OCI-LY3 (cell line): ENCODE results near the gene DNAL1.
A peak's percentile ranks its signal among the peaks of the same experiment; 100 is the strongest.
"Not testable (repeated sequence)": the region's sequence is repeated elsewhere in the genome, so short reads cannot be mapped to it uniquely, and the experiment has no call there.

ENCODE experiments used
- H2AFZ ChIP-seq: fragments of 200-600, 300-600 bp; shearing (Covaris generic); 2 replicates; pipeline ENCODE4 v1.6.0; 2014; ENCODE audit warnings: antibody characterized with exemption, low read depth, low read length
- H3K27ac ChIP-seq: fragments of 200-600, 300-600 bp; sonication (generic); 2 replicates; pipeline ENCODE4 v1.5.1; 2014; ENCODE audit warnings: mild to moderate bottlenecking, low read length, moderate library complexity, mixed read lengths
- H3K27me3 ChIP-seq: fragments of 200-600, 300-600 bp; sonication (generic); 2 replicates; pipeline ENCODE4 v1.6.1; 2014; ENCODE audit warnings: low read depth, low read length, mixed read lengths
- H3K36me3 ChIP-seq: fragments of 200-600, 300-600 bp; sonication (generic); replicated peaks from 2 replicates; pipeline ENCODE3; 2014; ENCODE audit warnings: low read depth, low read length, mixed read lengths
- H3K4me1 ChIP-seq: fragments of 300-600, 200-600 bp; sonication (generic); 2 replicates; pipeline ENCODE4 v1.6.1; 2014; ENCODE audit warnings: low read length, mixed read lengths
- H3K4me2 ChIP-seq: fragments of 200-600, 300-600 bp; sonication (generic); 2 replicates; pipeline ENCODE4 v1.6.1; 2014; ENCODE audit warnings: low read length, mixed read lengths
- H3K4me3 ChIP-seq: fragments of 300-600, 200-600 bp; sonication (generic); 2 replicates; pipeline ENCODE4 v1.5.1; 2014; ENCODE audit warnings: antibody characterized with exemption, mild to moderate bottlenecking, low read length, moderate library complexity
- H3K79me2 ChIP-seq: fragments of 300-600, 200-600 bp; shearing (Covaris generic); 2 replicates; pipeline ENCODE4 v1.6.1; 2014; ENCODE audit warnings: mild to moderate bottlenecking, low read length, mixed read lengths
- H3K9ac ChIP-seq: fragments of 300-600, 200-600 bp; shearing (Covaris generic); 2 replicates; pipeline ENCODE4 v1.6.0; 2014; ENCODE audit warnings: mild to moderate bottlenecking, low read length, moderate library complexity
- H3K9me3 ChIP-seq: fragments of 200-600, 300-600 bp; shearing (Covaris generic); 2 replicates; pipeline ENCODE4 v1.6.1; 2014; ENCODE audit warnings: low read length, mixed read lengths; ENCODE audit not compliant: insufficient read depth
- H4K20me1 ChIP-seq: fragments of 200-600, 300-600 bp; sonication (generic); 2 replicates; pipeline ENCODE4 v1.6.1; 2016; ENCODE audit warnings: low read length, mixed read lengths; ENCODE audit not compliant: insufficient read depth
- EZH2phosphoT487 ChIP-seq: fragments of 200-600 bp; shearing (Covaris generic); IDR thresholded peaks from 2 replicates; pipeline ENCODE4 v1.6.1; 2018; ENCODE audit warnings: antibody characterized with exemption, mixed run types, low read depth
- TF ChIP-seq, protein P1 (sequence below): fragments of 200-600, 300-600 bp; sonication (generic); IDR thresholded peaks from 2 replicates; pipeline ENCODE4 v1.5.1; 2014; ENCODE audit warnings: antibody characterized with exemption, low read length, low read depth

The DNAL1 gene

DNA sequence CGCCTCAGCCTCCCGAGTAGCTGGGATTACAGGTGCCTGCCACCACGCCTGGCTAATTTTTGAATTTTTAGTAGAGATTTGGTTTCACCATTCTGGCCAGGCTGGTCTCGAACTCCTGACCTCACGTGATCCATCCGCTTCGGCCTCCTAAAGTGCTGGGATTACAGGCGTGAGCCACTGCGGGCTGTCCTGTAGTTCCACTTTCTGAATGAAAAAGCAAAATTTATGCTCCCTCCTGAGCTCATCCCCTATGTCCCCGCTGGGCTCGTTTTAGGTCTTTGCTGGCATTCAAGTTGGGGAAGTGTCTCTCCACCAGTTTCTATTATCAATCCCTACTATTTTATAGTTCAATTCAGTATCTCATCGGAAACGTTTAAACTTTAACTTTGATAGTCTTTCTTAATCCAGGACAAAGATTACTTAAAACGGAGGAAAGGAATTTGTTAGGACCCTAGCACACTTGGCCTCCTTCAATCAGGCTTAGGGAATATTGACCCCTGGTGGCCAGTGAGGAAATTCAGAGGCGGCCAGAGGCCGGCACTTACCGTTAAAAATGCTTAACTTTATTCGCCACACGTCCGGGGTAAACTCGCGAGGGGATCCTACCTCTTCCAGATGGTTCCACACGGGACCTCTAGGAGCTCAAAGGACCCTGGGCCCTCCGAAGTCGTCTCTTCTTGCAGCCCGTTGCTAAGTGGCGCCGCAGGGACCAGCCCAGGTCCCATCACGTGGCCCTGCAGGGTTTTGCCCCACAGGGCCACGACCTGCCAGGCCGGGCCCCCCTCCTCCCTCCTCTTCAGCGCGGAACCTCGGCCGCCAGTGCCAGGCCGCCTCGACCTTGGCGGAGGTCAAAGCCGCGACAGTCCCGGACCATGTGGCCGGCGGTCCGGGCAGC, 11.4 kb upstream of the DNAL1 start:
- no peaks in the 10 kb centered on the region for H4K20me1 ChIP-seq
- peaks cover 10% of the 10 kb centered on the region for H3K4me1 ChIP-seq
- peak overlapping the region; percentile 60 for H3K9ac ChIP-seq
- no peaks in the 10 kb centered on the region for H3K36me3 ChIP-seq
- H3K9me3 ChIP-seq: no peaks in the 10 kb centered on the region
- H3K27me3 ChIP-seq: peaks cover 19% of the 10 kb centered on the region
- no peak for TF ChIP-seq EZH2phosphoT487
- TF ChIP-seq, protein P1, sequence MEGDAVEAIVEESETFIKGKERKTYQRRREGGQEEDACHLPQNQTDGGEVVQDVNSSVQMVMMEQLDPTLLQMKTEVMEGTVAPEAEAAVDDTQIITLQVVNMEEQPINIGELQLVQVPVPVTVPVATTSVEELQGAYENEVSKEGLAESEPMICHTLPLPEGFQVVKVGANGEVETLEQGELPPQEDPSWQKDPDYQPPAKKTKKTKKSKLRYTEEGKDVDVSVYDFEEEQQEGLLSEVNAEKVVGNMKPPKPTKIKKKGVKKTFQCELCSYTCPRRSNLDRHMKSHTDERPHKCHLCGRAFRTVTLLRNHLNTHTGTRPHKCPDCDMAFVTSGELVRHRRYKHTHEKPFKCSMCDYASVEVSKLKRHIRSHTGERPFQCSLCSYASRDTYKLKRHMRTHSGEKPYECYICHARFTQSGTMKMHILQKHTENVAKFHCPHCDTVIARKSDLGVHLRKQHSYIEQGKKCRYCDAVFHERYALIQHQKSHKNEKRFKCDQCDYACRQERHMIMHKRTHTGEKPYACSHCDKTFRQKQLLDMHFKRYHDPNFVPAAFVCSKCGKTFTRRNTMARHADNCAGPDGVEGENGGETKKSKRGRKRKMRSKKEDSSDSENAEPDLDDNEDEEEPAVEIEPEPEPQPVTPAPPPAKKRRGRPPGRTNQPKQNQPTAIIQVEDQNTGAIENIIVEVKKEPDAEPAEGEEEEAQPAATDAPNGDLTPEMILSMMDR: peak; percentile 89
- no peaks in the 10 kb centered on the region for H3K79me2 ChIP-seq
- no peak overlapping the region for H3K27ac ChIP-seq
- H3K4me3 ChIP-seq: peak overlapping the region; percentile 80
- H2AFZ ChIP-seq: peak overlapping the region; percentile 96
- peak overlapping the region; percentile 92 for H3K4me2 ChIP-seq

DNA sequence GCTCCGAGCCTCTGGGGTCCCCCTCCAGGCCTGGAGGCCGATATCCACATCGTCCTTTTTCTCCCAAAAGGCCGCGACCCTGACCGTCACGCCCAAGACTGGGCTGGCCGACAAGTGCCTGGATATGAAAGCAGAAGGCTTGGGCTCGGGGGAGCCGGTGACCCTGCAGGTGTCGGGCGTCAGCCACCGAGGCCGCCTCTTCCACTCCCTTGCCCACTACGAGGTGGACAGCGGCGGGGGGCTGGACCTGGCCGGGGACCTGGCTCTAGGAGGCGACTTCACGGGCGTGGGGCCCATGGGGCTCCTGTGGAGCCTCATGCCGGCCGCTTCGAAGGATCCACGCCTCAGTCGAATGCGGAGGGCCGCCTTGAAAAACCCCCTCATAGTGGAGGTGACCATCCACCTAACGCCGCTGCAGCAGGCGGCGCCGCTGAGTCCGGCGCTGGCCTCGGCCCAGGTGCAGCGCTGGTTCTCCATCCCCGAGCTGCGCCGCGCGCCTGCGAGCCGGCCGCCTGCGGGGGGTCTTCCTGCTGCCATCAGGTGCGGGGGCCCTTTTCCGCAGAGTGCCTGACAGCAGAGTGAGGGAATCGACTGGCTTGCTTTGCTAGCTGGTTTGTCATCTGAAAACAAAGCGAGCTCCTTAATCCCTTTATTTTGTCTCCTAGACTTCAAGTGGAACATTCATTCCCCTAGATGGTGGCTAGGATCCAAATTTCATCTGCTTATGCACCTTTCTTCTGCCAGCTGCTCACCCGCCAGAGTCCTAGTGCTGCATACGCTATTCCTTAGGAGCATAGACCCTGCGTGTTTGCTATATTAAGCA, 10.6 kb upstream of the DNAL1 start:
- H3K9me3 ChIP-seq: no peaks in the 10 kb centered on the region
- TF ChIP-seq EZH2phosphoT487: no peak
- TF ChIP-seq, protein P1: no peak
- H3K4me2 ChIP-seq: peak overlapping the region; percentile 92
- peak overlapping the region; percentile 80 for H3K4me3 ChIP-seq
- no peak overlapping the region for H3K27ac ChIP-seq
- no peaks in the 10 kb centered on the region for H4K20me1 ChIP-seq
- no peaks in the 10 kb centered on the region for H3K79me2 ChIP-seq
- peaks cover 10% of the 10 kb centered on the region for H3K4me1 ChIP-seq
- H2AFZ ChIP-seq: peak overlapping the region; percentile 96
- H3K9ac ChIP-seq: peak overlapping the region; percentile 60
- peaks cover 19% of the 10 kb centered on the region for H3K27me3 ChIP-seq
- H3K36me3 ChIP-seq: no peaks in the 10 kb centered on the region

DNA sequence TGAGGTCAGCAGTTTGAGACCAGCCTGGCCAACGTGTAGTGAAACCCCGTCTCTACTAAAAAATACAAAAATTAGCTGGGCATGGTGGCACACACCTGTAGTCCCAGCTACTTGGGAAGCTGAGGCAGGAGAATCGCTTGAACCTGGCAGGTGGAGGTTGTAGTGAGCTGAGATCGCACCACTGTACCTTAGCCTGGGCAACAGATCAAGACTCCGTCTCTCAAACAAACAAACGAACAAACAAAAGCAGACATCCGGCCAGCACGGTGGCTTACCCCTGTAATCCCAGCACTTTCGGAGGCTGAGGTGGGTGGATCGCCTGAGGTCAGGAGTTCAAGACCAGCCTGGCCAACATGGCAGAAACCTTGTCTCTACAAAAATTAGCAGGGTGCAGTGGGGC, 8.4 kb upstream of the DNAL1 start:
- H3K4me3 ChIP-seq, H2AFZ ChIP-seq, H3K36me3 ChIP-seq, H3K9ac ChIP-seq, H3K27ac ChIP-seq, H4K20me1 ChIP-seq, H3K9me3 ChIP-seq, H3K4me2 ChIP-seq, H3K79me2 ChIP-seq: not testable (repeated sequence)
- peaks cover 10% of the 10 kb centered on the region for H3K4me1 ChIP-seq
- peaks cover 19% of the 10 kb centered on the region for H3K27me3 ChIP-seq

DNA sequence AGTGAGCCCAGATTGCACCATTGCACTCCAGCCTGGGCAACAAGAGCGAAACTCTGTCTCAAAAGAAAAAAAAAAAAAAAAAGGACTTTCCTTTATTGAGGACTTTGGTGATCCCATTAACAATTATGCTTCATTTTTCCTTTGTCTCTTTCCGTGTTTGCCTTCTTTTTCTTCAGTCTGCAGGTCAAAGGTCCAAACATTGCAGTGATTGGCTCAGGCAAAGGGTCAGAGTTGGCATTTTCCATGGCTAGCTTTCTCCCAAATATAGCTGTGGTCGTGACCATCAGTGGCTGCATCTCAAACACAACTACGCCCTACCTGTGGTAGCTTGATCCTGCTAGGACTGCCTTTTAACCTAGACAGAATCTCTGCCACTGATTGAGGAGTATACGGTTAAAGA, 7.0 kb upstream of the DNAL1 start:
- Histone ChIP-seq H3K4me1 (peaks cover 9% of the 10 kb centered on the region), H3K4me2 (no peak overlapping the region), H3K9me3 (no peaks in the 10 kb centered on the region), H4K20me1 (no peaks in the 10 kb centered on the region), H3K27me3 (peaks cover 19% of the 10 kb centered on the region), H3K27ac (no peak overlapping the region), H3K79me2 (no peaks in the 10 kb centered on the region), H3K4me3 (no peak overlapping the region), H2AFZ (no peak overlapping the region), H3K36me3 (no peaks in the 10 kb centered on the region), H3K9ac (no peak overlapping the region)
- no peak for TF ChIP-seq EZH2phosphoT487
- TF ChIP-seq, protein P1: no peak
